Measurements from ENCODE around the gene SYS1.

DNA sequence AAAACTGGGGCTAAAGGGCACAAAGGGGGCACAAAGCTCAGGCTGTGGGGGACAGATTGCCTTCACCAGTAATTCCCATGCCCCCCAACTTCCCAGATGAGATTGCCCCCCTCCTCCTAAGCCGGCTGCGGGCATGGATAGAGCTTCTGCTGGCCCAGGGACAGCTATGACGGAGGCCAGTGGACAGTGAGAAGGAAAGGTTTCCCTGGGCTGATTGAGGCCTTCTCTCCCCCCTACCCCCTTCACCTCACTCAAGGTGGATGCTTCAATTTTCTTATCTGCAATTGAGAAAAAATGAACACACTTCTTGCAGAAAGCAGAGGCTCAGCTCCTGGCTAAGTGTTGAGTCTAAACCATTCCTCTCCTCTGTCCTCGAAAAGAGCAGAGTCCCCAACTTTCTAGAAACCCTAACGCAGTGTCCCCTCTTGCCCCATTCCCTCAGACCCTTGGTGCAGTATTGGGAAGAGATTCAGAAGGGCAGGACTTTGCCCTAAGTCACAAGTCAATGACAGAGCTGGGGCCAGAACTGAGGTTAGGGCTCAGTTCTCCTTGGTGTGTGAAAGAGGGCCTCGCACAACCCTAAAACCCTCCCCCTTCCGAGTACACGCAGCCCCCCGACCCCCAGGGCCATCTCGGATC lies 15.5 kb upstream of the SYS1 start:
- TF ChIP-seq, protein P1, sequence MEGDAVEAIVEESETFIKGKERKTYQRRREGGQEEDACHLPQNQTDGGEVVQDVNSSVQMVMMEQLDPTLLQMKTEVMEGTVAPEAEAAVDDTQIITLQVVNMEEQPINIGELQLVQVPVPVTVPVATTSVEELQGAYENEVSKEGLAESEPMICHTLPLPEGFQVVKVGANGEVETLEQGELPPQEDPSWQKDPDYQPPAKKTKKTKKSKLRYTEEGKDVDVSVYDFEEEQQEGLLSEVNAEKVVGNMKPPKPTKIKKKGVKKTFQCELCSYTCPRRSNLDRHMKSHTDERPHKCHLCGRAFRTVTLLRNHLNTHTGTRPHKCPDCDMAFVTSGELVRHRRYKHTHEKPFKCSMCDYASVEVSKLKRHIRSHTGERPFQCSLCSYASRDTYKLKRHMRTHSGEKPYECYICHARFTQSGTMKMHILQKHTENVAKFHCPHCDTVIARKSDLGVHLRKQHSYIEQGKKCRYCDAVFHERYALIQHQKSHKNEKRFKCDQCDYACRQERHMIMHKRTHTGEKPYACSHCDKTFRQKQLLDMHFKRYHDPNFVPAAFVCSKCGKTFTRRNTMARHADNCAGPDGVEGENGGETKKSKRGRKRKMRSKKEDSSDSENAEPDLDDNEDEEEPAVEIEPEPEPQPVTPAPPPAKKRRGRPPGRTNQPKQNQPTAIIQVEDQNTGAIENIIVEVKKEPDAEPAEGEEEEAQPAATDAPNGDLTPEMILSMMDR (IDR thresholded peaks at IDR 0.05), result no peak
- no peak for TF ChIP-seq ZFX (IDR thresholded peaks at IDR 0.05; ENCODE audit: borderline replicate concordance)

All from 22Rv1 (cell line).